Fibroblast of lung (primary cell): ENCODE data around the gene ZFYVE26. TPM values are rescaled to one million over a fixed set of nuclear protein-coding genes. Genes with fewer than 3 reads are reported as not detected.

Experiments
- DNase-seq, 2 donors: peaks; one replicate each; pipeline versions ENCODE4 v3.0.0 to v3.0.0-alpha.2; 2010; ENCODE audit warnings: low read depth in 2 of 2
- H2AFZ ChIP-seq: 2 replicates; pipeline ENCODE4 v1.5.1; 2012; ENCODE audit warnings: low read length, control low read depth, inconsistent platforms
- H3K27ac ChIP-seq: 2 replicates; pipeline ENCODE4 v1.5.1; 2011; ENCODE audit warnings: low read length, control low read depth; ENCODE audit not compliant: insufficient read depth
- H3K27me3 ChIP-seq: 2 replicates; pipeline ENCODE4 v1.5.1; 2011; ENCODE audit warnings: mild to moderate bottlenecking, low read length; ENCODE audit not compliant: control insufficient read depth, insufficient read depth
- H3K36me3 ChIP-seq: 2 replicates; pipeline ENCODE4 v1.5.1; 2011; ENCODE audit warnings: low read length; ENCODE audit not compliant: control insufficient read depth, insufficient read depth
- H3K4me1 ChIP-seq: 2 replicates; pipeline ENCODE4 v1.5.1; 2011; ENCODE audit warnings: low read length; ENCODE audit not compliant: control insufficient read depth, insufficient read depth; ENCODE audit errors: extremely low read depth
- H3K4me2 ChIP-seq: 2 replicates; pipeline ENCODE4 v1.5.1; 2011; ENCODE audit warnings: low read length, control low read depth; ENCODE audit not compliant: insufficient read depth; ENCODE audit errors: extremely low read depth
- H3K4me3 ChIP-seq, 4 experiments: fragments of 200-600 bp in 1 of 4; sonication (generic) in 1 of 4; replicated peaks in 1 of 4; 2 replicates each; pipeline ENCODE4 v1.5.1; 2011 to 2016; ENCODE audit warnings: low read length in 4 of 4, low read depth in 3 of 4, mild to moderate bottlenecking in 3 of 4, control low read depth in 2 of 4, inconsistent platforms in 1 of 4, mixed read lengths in 1 of 4; ENCODE audit not compliant: insufficient read depth in 1 of 4; ENCODE audit errors: control extremely low read depth in 1 of 4
- H3K79me2 ChIP-seq: 2 replicates; pipeline ENCODE4 v1.5.1; 2012; ENCODE audit warnings: mild to moderate bottlenecking, low read length, inconsistent platforms; ENCODE audit not compliant: control insufficient read depth, insufficient read depth
- H3K9ac ChIP-seq: 2 replicates; pipeline ENCODE4 v1.5.1; 2011; ENCODE audit warnings: mild to moderate bottlenecking, low read length, control low read depth; ENCODE audit not compliant: insufficient read depth
- H3K9me3 ChIP-seq: 2 replicates; pipeline ENCODE4 v1.5.1; 2012; ENCODE audit warnings: low read depth, low read length; ENCODE audit not compliant: control insufficient read depth, insufficient read depth
- H4K20me1 ChIP-seq: 2 replicates; pipeline ENCODE4 v1.5.1; 2011; ENCODE audit warnings: low read length; ENCODE audit not compliant: control insufficient read depth, insufficient read depth; ENCODE audit errors: extremely low read depth
- EZH2 ChIP-seq: IDR thresholded peaks from 2 replicates; pipeline ENCODE4 v1.5.1; 2012; ENCODE audit warnings: low read length, control low read depth, mild to moderate bottlenecking; ENCODE audit errors: missing control alignments
- polyA plus RNA-seq, 2 donors: library from polyadenylated mRNA; depleted of rRNA in 1 of 2; stranded (reverse) in 1 of 2; unstranded in 1 of 2; fragments of >200 nt; gene quantifications; 2 replicates each; pipeline ENCODE4 v1.2.1, GENCODE V29; 2011 to 2012; ENCODE audit warnings: missing spikeins in 1 of 2
- total RNA-seq: library from RNA; depleted of rRNA; stranded (reverse); fragments of >200 nt; gene quantifications from 2 replicates; pipeline ENCODE4 v1.2.1, GENCODE V29; 2014
- TF ChIP-seq, protein P1 (sequence below), 2 donors: IDR thresholded peaks in 1 of 2; conservative IDR thresholded peaks in 1 of 2; 1 replicate in 1 of 2; 2 replicates in 1 of 2; pipeline ENCODE4 v1.5.1; 2011 to 2012; ENCODE audit warnings: low read length in 2 of 2, control low read depth in 1 of 2, inconsistent platforms in 1 of 2, low read depth in 1 of 2, mild to moderate bottlenecking in 1 of 2

Gene ZFYVE26
- total and polyA plus RNA-seq, 2 donors (not counting 1 experiment from before 2014, with no cell fraction given) = 8.4 to 18.7 TPM

DNA sequence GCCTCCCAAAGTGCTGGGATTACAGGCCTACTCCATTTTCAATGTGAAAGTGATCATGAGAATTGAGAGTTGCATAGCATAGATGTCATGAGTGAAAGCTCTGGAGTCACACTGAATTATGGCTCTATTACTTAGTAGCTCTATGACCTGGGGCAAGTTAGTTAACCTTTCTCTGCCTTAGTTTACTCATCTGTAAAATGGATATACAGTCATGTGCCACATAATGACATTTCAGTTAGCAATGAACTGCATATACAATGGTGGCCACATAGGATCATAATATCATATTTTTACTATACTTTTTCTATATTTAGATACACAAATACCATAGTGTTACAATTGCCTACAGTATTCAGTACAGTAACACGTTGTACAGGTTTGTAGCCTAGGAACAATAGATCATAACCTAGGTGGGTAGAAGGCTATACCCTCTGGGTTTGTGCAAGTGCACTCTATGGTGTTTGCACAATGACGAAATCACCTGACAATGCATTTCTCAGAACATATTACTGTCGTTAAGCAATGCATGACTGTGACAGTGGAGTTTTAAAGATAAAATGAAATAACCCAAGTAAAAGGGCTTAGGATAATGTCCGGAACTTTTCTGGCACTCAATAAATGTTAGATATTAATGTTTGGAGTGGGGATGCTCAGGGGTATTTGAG is 53.1 kb downstream of the ZFYVE26 start:
- no peaks in the 10 kb centered on the region for H4K20me1 ChIP-seq

DNA sequence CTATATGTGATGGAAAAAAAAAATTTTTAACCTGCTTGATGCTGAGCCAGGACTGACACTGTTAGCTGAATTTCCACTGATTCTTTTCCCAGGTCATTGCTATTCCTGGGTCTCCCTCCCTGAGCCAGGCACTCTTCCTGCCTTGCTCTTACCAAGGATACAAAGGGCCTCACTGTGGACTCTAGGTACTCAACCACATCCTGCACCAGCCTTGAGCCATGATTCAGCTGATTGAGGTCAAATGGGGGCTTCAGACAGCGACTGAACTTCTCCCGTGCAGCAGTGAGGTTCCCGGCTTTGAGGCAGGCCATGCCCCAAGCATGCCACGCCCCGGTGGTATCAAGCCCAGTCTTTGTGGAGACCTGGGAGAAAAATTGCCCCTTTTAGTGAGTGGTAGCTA is 54.3 kb downstream of the ZFYVE26 start:
- Histone ChIP-seq H3K4me2 (no peak overlapping the region), H3K4me1 (no peaks in the 10 kb centered on the region), H3K27ac (no peak overlapping the region), H3K27me3 (no peaks in the 10 kb centered on the region), H3K9me3 (no peaks in the 10 kb centered on the region), H2AFZ (no peak overlapping the region), H3K79me2 (no peaks in the 10 kb centered on the region), H4K20me1 (no peaks in the 10 kb centered on the region), H3K36me3 (peaks cover 5% of the 10 kb centered on the region), H3K9ac (no peak overlapping the region), H3K4me3 (no peak overlapping the region)
- TF ChIP-seq EZH2 = no peak
- TF ChIP-seq, protein P1, sequence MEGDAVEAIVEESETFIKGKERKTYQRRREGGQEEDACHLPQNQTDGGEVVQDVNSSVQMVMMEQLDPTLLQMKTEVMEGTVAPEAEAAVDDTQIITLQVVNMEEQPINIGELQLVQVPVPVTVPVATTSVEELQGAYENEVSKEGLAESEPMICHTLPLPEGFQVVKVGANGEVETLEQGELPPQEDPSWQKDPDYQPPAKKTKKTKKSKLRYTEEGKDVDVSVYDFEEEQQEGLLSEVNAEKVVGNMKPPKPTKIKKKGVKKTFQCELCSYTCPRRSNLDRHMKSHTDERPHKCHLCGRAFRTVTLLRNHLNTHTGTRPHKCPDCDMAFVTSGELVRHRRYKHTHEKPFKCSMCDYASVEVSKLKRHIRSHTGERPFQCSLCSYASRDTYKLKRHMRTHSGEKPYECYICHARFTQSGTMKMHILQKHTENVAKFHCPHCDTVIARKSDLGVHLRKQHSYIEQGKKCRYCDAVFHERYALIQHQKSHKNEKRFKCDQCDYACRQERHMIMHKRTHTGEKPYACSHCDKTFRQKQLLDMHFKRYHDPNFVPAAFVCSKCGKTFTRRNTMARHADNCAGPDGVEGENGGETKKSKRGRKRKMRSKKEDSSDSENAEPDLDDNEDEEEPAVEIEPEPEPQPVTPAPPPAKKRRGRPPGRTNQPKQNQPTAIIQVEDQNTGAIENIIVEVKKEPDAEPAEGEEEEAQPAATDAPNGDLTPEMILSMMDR (conservative IDR thresholded peaks at IDR 0.05 in 1 of 2, IDR thresholded peaks at IDR 0.05 in 1 of 2; ENCODE audit: low read depth in 1 of 2, low read length in 2 of 2) = no peak
- DNase-seq = no peak

More for the DNA sequence above, 53.1 kb downstream of the ZFYVE26 start:
- no peak overlapping the region for H3K27ac ChIP-seq
- no peak overlapping the region for H3K4me3 ChIP-seq
- no peak for TF ChIP-seq EZH2
- TF ChIP-seq, protein P1 (conservative IDR thresholded peaks at IDR 0.05 in 1 of 2, IDR thresholded peaks at IDR 0.05 in 1 of 2; ENCODE audit: low read depth in 1 of 2, low read length in 2 of 2) = no peak
- no peak overlapping the region for H2AFZ ChIP-seq
- H3K79me2 ChIP-seq = no peaks in the 10 kb centered on the region
- H3K36me3 ChIP-seq = peaks cover 8% of the 10 kb centered on the region
- no peak for DNase-seq
- H3K9me3 ChIP-seq = no peaks in the 10 kb centered on the region
- no peaks in the 10 kb centered on the region for H3K27me3 ChIP-seq
- H3K4me2 ChIP-seq = no peak overlapping the region
- H3K9ac ChIP-seq = no peak overlapping the region
- no peaks in the 10 kb centered on the region for H3K4me1 ChIP-seq

DNA sequence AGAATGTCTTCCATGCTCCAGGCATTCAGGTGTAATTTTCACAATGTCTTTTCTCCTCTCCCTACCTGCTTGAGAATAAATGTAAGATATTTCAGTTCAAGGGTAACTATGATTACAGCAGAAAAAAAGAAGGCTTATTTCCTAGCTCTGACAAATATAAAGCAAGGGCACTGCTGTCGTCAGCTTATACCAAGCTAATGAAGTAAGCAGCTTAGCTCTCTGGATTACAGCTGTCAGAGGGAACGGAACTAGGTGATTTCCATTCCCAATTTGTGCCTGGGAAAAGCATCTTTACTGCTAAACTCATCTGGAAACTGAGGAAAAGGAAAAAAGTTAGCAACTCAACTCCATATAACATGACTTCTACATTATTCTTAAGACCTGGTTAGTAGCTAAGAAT is 56.5 kb downstream of the ZFYVE26 start:
- H3K4me1 ChIP-seq = no peaks in the 10 kb centered on the region
- no peak for DNase-seq

More for the DNA sequence above, 56.5 kb downstream of the ZFYVE26 start:
- Histone ChIP-seq H3K9ac (no peak overlapping the region), H3K27me3 (no peaks in the 10 kb centered on the region), H3K4me2 (no peak overlapping the region), H3K27ac (no peak overlapping the region), H4K20me1 (no peaks in the 10 kb centered on the region), H3K36me3 (peaks cover 5% of the 10 kb centered on the region), H3K79me2 (no peaks in the 10 kb centered on the region), H2AFZ (no peak overlapping the region), H3K9me3 (no peaks in the 10 kb centered on the region), H3K4me3 (no peak overlapping the region)
- TF ChIP-seq, protein P1 (conservative IDR thresholded peaks at IDR 0.05 in 1 of 2, IDR thresholded peaks at IDR 0.05 in 1 of 2; ENCODE audit: low read depth in 1 of 2, low read length in 2 of 2) = no peak
- no peak for TF ChIP-seq EZH2
